GM19351 (cell line): ENCODE data around the gene SSTR4.

Source experiments
- ATAC-seq: cut with Tn5 transposase; IDR thresholded peaks from one replicate; pipeline ENCODE4 v1.9.1; 2021; ENCODE audit warnings: mild to moderate bottlenecking, moderate library complexity; ENCODE audit not compliant: unreplicated experiment

SSTR4 gene

GRCh38 chr20:23085436-23086055 lies 50.4 kb downstream of the SSTR4 start:
- no peak for ATAC-seq

DNA sequence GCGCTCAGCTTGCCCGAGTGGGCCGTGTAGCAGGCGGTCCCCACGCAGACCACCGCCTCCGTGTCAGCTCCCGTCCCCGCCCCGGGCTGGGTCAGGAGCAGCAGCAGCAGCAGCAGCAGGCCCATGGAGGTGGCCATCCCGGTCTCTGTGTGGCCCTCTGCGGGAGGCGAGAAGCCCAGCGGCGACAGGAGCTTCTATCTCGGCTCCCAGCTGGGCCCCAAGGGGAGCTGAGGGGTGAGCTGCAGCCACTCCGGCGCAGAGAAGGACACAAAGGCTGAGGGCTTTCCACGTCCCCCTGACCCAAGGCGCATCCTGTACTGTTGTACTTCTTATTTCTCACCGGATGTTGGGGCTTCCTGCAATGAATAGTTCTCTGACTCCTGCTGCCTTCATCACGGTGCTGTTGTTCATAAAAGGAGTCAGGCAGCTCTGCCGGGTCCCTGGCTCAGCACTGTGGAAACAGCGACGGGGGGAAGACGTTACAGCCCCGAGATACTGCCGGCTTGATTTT lies 51.0 kb downstream of the SSTR4 start, which contains the start of gene CD93:
Gene CD93, minus strand, starts transcription at position 269 of the 511 bp plus-strand sequence. Its CDS starts 132 bp downstream, at position 137.
- peak; percentile 71 for ATAC-seq

DNA sequence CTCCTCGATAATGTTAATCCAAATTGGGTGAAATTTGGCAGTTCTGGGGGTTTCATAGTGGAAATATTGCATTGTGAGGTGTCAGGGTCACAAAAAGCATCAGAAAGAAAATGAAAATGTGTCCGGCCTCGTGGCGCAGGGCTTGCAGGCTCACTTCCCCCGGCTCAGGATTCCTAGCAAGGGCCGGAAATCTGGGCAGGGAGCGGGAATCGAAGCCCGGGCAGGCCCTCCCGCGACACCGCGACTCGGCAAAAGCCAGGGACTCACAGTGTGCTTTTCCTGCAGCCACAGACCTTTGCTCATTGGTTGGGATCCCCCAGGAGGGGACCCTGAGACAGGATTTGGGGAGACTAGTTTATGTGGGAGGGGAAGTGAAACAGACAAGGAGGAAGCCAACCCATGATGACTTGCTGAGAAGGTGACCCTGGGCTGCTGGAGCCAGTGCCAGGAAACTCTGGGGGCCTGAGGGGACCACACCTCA lies 51.9 kb downstream of the SSTR4 start:
- no peak for ATAC-seq

- no peak for ATAC-seq
These were observed 52.6 kb downstream of the SSTR4 start for GRCh38 chr20:23087587-23088251.
